ENCODE measurements around the gene SND1.

The SND1 gene

DNA sequence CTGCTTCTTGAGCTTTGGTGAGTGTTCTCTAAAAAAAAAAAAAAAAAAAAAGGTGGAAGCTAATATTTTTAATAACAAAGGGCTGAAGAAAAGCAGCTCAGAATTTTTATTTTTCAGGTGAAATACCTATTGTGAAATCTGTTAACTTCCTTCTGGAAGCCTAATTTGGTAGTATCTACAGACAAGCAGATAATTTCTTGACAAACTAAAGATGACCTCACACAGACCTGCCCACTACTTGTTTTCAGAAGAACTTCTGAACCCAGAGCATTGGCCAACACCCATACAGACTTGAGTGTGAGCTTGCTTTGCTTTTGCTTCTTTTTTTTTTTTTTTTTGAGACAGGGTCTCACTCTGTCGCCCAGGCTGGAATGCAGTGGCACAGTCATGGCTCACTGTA is 348.1 kb downstream of the SND1 start:
- DNase-seq (ENCODE audit: low read depth) = peak; percentile 29
- TF ChIP-seq, protein P1, sequence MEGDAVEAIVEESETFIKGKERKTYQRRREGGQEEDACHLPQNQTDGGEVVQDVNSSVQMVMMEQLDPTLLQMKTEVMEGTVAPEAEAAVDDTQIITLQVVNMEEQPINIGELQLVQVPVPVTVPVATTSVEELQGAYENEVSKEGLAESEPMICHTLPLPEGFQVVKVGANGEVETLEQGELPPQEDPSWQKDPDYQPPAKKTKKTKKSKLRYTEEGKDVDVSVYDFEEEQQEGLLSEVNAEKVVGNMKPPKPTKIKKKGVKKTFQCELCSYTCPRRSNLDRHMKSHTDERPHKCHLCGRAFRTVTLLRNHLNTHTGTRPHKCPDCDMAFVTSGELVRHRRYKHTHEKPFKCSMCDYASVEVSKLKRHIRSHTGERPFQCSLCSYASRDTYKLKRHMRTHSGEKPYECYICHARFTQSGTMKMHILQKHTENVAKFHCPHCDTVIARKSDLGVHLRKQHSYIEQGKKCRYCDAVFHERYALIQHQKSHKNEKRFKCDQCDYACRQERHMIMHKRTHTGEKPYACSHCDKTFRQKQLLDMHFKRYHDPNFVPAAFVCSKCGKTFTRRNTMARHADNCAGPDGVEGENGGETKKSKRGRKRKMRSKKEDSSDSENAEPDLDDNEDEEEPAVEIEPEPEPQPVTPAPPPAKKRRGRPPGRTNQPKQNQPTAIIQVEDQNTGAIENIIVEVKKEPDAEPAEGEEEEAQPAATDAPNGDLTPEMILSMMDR (IDR thresholded peaks at IDR 0.05; ENCODE audit: low read length, missing control alignments) = no peak
- H3K4me3 ChIP-seq (replicated peaks; ENCODE audit: low read depth, low read length) = no peak overlapping the region

DNA sequence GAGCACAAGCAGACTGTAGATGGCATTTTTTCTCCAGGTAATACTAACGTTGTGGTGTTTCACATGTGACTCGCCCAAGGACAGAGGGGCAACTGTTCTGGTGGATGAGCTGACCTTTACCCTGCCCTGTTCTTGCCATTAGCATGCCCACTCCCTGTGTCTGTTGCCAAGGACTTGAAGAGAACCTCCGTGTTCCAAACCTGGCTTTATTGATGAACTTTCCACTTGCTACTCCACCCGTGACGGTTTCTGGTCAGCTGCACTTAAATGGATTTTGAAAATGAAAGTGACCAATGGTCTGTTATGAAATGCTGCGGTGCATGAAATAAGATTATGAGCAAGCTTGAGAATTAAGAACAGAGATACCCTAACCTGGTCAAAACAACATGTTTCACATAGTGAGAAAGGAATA is 348.9 kb downstream of the SND1 start:
- no peak overlapping the region for H3K4me3 ChIP-seq (replicated peaks; ENCODE audit: low read depth, low read length)
- no peak for DNase-seq (ENCODE audit: low read depth)
- TF ChIP-seq, protein P1 (IDR thresholded peaks at IDR 0.05; ENCODE audit: low read length, missing control alignments) = no peak

DNA sequence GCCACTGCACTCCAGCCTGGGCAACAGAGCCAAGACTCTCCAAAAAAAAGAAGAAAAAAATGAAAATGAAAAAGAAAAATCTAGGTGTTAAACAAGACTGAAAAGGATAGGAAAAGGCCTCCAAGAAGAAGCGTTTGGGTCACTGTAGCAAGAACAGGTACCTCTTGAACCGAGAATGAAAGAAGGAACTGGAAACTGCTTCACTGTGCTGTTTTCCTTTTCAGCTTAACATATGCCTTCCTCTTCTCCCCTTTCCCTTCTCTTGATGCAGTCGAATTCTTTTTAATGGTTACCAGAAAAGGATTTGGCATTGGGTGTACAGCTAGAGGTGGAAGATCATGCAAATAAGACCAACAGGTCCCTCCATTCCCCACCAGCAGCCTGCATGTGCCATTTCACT is 351.2 kb downstream of the SND1 start:
- H3K4me3 ChIP-seq (replicated peaks; ENCODE audit: low read depth, low read length) = no peak overlapping the region
- TF ChIP-seq, protein P1 (IDR thresholded peaks at IDR 0.05; ENCODE audit: low read length, missing control alignments) = no peak
- no peak for DNase-seq (ENCODE audit: low read depth)

DNA sequence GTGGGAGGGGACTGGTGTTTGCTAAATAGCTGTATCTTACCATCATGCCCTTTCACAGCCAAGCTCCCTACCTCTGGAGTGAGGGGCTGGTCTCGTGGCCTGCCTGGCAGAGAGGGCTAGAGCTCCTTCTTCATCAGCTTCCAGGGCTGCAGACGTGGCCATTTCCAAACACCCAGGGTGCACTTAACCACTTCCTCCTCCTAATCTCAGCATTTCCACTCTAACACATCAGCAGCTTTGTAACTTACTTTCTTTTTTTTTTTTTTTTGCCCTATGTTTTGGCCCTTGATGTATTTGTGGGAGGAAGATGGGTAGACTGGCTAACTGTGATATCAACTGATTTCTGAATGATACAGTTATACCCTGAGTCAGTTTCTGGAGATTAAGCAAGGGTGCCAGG is 351.8 kb downstream of the SND1 start:
- TF ChIP-seq, protein P1 (IDR thresholded peaks at IDR 0.05; ENCODE audit: low read length, missing control alignments) = no peak
- no peak for DNase-seq (ENCODE audit: low read depth)
- H3K4me3 ChIP-seq (replicated peaks; ENCODE audit: low read depth, low read length) = no peak overlapping the region

DNA sequence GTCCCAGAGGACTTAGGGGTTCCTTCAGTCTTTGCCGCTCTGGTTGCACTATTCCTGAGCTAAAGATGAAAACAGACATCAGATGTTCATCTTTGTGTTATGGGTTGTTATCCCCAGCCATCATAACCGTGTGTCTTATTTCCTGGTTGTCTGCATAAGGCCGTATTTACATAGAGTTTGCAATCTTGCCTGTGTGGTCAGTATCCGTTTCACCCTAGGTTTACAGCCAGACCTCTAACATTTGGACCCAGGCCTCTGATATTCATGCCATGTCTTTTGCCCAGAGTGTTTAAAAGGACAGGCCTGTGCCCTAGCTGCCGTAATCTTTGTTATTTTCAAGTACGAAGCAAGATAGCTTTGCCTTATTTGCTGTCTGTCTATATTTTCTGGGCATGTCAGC is 352.6 kb downstream of the SND1 start:
- TF ChIP-seq, protein P1 (IDR thresholded peaks at IDR 0.05; ENCODE audit: low read length, missing control alignments) = no peak
- DNase-seq (ENCODE audit: low read depth) = no peak
- no peak overlapping the region for H3K4me3 ChIP-seq (replicated peaks; ENCODE audit: low read depth, low read length)

DNA sequence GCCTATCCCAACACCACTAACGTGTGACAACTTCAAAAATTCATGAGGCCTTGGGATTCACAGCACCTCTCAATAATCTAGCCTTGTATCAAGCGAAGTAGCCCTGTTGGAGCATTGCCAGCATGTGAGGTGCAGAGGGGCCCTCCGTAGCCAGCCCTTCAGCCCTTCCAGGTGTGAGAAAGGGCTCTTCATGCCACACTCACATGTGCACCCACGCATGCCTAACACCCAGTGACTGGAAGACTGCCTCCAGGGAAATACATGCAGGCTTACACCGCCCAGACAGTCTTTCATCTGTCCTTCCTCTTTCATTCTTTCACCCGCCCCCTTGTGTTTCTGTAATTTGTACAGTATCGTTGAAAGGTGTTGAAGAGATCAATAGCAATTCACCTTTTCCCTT is 353.1 kb downstream of the SND1 start:
- H3K4me3 ChIP-seq (replicated peaks; ENCODE audit: low read depth, low read length) = no peak overlapping the region
- TF ChIP-seq, protein P1 (IDR thresholded peaks at IDR 0.05; ENCODE audit: low read length, missing control alignments) = no peak
- DNase-seq (ENCODE audit: low read depth) = no peak

DNA sequence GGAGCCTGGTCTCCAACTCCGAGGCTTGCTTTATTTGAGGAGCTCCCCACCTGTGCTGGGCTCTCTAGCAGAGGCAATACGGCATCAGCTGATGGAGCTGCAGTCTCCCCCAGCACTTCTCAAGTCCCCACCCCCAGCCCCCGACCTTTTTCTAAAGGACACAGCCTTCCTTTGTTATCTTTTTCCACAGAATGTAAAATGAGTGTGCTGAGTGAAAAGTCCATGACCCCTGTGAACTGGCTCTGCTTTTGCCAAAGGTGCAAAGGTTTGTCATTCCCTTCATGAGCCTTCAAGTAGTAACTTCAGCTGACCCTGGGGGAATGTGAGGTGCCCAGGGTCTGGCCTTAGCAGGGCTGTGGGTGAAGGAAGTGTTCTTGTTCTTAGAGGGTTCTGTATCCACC is 353.8 kb downstream of the SND1 start:
- DNase-seq (ENCODE audit: low read depth) = no peak
- no peak overlapping the region for H3K4me3 ChIP-seq (replicated peaks; ENCODE audit: low read depth, low read length)
- TF ChIP-seq, protein P1 (IDR thresholded peaks at IDR 0.05; ENCODE audit: low read length, missing control alignments) = no peak
